HG02970 (cell line): ENCODE results near the gene NANS.
A peak's percentile ranks its signal among the peaks of the same experiment; 100 is the strongest.
"Not testable (repeated sequence)": the region's sequence is repeated elsewhere in the genome, so short reads cannot be mapped to it uniquely, and the experiment has no call there.

Experiments used
- ATAC-seq: cut with Tn5 transposase; IDR thresholded peaks from one replicate; pipeline ENCODE4 v1.9.1; 2021; ENCODE audit warnings: mild to moderate bottlenecking, moderate library complexity, moderate number of reproducible peaks; ENCODE audit not compliant: unreplicated experiment, low FRiP score

Gene NANS

GRCh38 chr9:98095401-98095800 is 38.9 kb downstream of the NANS start:
- ATAC-seq = no peak

- no peak for ATAC-seq
Observed at GRCh38 chr9:98096091-98096490, 39.6 kb downstream of the NANS start.

DNA sequence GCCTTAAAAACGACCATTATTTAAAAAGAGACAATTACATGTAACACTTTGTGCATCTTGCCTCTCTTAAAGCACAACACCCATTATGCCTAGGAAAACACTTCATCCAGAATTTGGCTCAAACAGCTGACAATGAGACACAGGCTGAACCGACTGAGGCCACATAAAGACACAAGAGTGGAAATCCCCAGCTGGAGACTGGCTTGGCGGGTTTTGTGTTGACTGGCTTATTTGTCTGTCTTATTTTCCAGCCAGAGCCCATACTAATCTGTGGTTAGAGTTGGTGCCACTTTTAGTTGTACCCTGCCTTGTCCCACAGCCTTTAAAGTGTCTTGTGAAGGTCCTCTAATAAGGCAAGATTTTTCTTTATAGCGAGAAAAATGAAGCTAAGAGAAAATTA is 41.3 kb downstream of the NANS start:
- no peak for ATAC-seq

GRCh38 chr9:98099346-98099745 is 42.8 kb downstream of the NANS start:
- no peak for ATAC-seq

GRCh38 chr9:98099898-98100297 is 43.4 kb downstream of the NANS start:
- no peak for ATAC-seq

- ATAC-seq = no peak
Observed at GRCh38 chr9:98100456-98100855, 43.9 kb downstream of the NANS start.

DNA sequence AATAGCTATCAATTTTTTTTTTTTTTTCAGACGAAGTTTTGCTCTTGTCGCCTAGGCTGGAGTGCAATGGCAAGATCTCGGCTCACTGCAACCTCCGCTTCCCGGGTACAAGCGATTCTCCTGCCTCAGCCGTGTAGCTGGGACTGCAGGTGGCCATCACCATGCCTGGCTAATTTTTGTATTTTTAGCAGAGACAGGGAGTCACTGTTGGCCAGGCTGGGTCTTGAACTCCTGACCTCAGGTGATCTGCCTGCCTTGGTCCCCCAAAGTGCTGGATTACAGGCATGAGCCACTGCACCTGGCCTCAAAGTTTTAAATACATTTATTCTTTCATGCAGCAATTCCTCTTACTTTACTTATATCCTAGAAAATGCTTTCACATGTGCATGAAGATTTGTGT is 44.9 kb downstream of the NANS start:
- ATAC-seq = no peak

- peak; percentile 87 for ATAC-seq
Observed at GRCh38 chr9:98101868-98102273, 45.3 kb downstream of the NANS start.

- ATAC-seq = no peak
Observed at GRCh38 chr9:98104445-98104881, 47.9 kb downstream of the NANS start.

DNA sequence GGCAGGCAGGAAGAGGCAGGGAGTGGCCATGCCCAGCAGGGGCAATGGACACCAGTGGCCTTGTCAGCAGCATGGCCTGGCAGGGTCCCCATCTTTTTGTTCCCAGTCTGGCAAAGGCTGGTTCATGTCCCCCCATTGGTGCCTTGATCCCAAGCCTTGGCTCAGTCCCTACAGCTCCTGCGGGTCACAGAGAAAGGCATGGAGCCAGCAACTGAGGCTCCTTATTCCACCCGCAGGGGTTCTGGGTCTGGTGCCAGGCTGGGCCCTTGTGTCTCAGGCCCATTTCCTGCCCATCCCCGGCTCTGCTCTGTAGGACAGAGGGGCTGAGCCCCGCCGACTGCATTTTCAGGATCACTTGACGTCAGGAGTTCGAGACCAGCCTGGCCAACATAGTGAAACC is 48.5 kb downstream of the NANS start:
- no peak for ATAC-seq

- no peak for ATAC-seq
Observed at GRCh38 chr9:98107926-98108325, 51.4 kb downstream of the NANS start.

DNA sequence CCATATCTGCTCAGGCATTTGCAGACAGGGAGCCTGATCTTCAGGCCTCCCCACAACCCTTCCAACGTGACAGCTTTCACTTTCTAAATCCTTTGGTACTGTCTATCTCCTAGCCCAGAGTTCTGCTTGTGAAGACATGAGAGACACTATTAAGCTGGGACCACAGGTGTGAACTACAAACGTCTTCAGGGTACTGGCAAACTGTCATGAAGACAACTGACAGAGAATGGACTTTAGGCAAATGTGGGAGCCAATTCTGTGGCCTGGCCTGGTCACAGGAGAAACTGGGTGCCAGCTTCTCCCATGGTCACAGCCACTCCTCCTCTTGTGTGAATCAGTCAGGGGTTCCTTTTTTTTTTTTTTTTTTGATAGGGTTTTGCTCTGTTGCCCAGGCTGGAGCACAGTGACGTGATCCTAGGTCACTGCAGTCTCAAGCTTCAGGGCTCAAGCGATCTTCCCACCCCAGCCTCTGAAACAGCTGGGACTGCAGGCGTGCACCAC is 52.0 kb downstream of the NANS start:
- no peak for ATAC-seq

- ATAC-seq = no peak
Observed at GRCh38 chr9:98109052-98109451, 52.5 kb downstream of the NANS start.

DNA sequence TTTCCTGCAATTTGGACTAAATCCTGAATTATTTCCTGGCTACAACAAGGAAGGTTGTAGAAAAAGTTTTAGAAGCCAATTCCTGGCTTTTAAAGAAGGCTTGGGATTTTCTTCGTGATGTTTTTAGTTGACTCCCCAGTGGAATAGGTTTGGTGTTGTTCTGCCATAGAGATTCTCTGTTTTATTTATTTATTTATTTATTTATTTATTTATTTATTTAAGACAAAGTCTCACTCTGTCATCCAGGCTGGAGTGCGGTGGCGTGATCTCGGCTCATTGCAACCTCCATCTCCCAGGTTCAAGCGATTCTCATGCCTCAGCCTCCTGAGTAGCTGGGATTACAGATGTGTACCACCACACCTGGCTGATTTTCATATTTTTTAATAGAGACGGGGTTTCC is 60.6 kb downstream of the NANS start:
- ATAC-seq = not testable (repeated sequence)

DNA sequence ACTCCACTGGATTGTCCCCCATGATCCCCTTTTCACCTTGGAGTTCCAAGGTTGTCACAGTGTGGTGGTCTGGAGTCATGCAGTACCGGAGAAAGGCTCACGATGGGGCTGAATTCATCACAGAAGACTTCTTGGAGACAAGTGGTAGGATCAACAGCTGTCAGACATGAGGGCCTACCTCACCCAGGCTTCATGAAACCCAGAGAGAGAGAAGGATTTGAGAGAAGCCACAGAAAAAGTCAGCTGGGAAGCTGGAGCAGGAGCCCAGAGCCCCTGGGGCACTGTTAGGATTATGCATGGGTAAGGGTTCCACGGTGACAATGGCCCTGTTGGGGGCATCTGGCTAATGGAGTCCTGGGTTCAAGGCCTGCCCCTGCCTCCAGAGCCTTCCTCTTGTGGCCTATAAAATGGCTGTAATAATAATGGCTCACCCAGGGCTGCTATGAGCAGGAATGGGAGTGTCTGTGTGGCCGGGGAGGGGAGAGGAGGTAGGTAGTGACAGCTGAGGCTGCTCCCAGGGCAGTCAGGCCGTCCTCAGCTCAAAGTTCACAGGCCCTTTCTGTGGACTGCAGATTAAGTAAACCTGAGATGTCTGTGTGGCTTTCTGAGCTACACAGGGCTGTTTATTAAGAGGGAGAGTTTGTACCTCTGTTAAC is 61.6 kb downstream of the NANS start:
- ATAC-seq = peak; percentile 30

- peak; percentile 52 for ATAC-seq
Observed at GRCh38 chr9:98118640-98119601, 62.4 kb downstream of the NANS start, which contains the start of gene TRIM14. TRIM14 (minus strand) TSS chr9:98119222; CDS start chr9:98119188, 34 bp downstream.

GRCh38 chr9:98120476-98120875 is 63.9 kb downstream of the NANS start:
- no peak for ATAC-seq

DNA sequence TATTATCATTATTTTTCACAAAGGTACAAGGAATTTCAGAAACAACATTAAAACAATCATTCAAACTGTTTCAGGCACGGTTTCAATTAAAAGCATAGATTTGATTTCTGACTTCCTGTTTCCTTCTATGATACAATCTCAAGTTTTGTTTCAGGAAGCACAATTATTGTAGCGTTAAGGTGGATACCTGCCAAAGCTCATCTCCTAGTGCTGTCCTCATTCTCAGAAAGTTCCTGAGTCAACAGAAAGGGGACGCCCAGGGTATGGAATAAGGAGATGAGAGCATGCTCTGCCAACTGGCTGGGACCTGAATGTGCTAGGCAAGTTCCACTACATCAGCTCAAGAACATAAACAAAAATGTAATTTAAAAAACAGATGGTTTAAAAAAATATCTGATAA is 64.5 kb downstream of the NANS start:
- no peak for ATAC-seq

- not testable (repeated sequence) for ATAC-seq
Observed at GRCh38 chr9:98124091-98124490, 67.6 kb downstream of the NANS start.

- ATAC-seq = no peak
Observed at GRCh38 chr9:98124637-98125426, 68.3 kb downstream of the NANS start.

GRCh38 chr9:98127226-98127625 is 70.7 kb downstream of the NANS start:
- ATAC-seq = no peak
